Eye (tissue), 1 donor: ENCODE measurements around the gene YBX3.
A peak's percentile ranks its signal among the peaks of the same experiment; 100 is the strongest.

Experiments used
- DNase-seq: peaks from one replicate; pipeline ENCODE4 v3.0.0-alpha.2; 2015

The YBX3 gene

DNA sequence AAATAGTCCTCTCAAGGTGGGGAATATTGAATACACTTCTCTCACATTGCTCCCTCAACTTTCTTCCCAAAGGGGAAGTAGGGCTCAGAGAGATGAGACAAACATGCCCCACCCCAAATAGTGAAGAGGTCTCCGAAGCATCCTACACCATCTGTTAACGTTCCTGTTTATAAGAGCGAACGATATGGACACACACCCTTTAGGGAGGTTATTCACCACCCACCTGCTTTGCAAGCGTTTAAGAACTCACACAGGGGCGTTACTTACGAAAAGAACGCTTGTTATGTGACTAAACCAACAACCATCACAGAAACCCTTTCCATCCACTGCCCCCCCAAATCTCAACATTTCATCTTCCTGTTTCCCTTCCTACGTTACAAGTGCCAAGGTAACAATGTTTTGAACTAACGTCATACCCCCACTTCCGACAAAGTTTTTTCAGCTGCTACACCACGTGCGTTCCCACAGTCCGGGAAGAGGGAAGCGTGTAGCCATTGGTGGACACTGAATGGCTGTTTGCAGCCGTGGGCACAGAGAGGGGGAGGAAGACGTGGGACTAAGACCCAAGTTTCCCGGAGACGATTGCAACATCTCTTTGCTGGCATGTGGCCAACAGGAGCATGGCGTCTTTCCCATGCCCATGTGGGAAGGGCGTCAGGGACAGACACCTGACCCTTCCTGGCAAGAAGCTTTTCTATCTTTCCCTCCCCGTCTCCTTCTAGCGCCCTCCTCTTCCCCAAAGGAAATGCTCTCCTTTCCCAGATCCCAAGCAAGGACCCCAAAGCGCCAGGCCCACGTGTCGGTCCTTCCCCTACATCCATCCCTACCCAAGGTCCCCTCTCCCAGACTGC, 1.2 kb downstream of the YBX3 start:
- DNase-seq = peak; percentile 92

DNA sequence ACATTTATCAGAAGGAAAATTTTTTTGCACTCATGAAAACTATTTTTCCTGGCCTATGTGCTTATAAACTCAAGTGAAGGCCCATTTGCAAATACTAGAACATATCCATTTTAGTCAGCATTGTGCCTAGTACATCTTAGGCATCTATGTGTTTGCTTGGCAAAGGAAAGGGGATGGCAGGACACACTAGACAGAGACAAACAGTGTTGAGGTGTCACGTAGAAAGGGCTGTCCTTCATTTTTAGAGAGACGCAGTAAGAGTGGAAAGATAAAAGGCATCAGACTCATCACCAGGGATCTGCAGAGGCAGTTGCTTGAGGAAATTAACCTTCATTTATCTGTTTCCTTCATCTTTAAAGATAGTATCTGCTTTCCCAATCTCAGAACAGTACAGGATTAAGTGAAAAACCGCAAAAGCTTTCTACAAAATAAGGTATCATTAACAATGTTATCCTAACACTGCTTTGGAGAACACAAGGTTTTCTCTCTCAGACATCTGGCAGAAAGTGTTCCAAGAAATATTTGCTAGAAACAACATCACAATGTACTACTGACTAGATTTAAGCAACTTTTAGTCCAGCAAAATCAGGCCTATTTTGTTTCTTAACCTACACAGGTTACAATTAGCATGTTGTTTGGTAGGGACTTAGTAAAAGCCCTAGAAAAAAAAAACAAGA, 2.0 kb downstream of the YBX3 start:
- DNase-seq = peak; percentile 21

- no peak for DNase-seq
Measured at GRCh38 chr12:10719482-10719881, 3.6 kb downstream of the YBX3 start.

GRCh38 chr12:10718279-10718821, 4.8 kb downstream of the YBX3 start:
- DNase-seq = peak; percentile 21

- peak; percentile 8 for DNase-seq
Measured at GRCh38 chr12:10717410-10717809, 5.7 kb downstream of the YBX3 start.

DNA sequence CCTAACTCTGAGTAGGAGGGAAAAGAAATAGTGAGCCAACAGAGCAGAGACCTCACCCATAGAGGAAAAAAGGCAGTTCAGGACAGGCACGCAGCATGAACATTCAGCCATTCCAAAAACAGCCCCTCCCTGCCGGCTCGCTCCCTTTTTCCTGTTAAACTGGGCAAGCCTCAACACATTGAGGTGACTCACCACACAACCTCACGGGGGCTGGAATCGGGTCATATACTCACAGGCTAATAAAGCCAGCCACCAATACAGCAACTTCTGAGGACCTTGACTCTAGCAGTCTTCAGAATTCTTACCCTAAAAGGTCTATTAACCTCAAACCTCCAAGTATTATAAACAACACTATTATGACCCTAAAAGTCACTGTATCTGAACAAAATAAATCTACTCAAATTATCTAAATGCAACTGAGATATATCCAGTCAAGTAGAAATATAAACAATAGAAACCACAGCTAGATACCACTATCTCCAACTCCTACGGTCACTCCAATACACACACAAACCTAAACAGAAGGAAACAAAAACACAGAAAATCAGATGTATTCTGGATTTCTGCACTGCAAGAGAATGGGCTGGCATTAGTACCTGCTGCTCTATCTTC, 6.3 kb downstream of the YBX3 start:
- DNase-seq = peak; percentile 61

DNA sequence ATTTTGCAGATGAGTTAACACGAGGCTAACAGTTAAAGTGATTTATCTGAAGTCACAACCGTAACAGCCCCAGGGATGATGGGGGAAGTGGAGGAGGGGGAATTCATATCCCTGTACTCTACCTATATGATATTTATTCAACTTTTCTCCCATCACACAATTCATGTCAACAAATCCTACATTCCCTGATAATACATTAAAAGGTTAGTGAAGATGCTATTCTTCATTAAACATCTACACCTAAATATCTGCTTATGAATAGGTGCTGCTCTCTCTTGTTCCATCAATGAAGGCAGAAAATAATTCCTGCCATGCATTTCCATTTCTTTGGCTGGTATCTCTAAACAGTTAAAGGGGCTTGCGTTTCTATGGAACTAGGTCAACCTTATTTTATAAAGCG, 6.8 kb downstream of the YBX3 start:
- no peak for DNase-seq

DNA sequence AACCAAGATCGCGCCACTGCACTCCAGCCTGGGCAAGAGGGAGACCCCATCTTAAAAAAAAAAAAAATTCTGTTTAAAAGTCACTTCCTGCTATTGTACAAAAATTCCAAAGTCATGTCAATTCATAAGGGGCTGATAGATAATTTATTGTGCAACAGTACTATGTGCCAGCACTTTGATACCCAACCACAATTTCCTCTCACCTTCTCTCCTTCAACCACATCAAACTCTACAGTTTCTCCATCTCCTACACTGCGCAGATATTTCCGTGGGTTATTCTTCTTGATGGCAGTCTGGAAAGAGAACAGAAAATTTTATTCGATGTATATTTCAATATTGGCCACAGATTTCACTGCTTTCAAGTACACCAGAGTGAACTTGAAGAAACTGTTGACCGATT, 7.6 kb downstream of the YBX3 start:
- DNase-seq = no peak

DNA sequence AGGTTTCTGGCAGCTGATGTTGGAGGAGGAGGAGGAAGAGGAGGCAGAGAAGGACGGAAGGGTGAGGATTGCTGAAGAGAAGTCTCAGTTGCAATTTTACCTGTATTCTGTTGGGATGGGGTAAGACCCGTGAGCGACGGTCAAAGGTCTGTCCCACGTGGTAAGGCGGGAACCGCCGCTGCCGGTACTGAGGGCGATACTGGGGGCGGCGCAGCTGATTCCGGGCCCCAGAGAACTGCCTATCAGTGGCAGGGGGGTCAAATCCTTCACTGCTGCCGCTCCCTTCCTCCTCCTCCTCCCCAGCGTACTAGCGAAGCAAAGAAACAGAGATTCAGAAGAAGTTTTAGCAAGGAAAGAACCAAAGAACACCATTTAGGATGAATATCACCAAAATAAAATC, 13.3 kb downstream of the YBX3 start:
- DNase-seq = no peak

GRCh38 chr12:10708862-10709261, 14.3 kb downstream of the YBX3 start:
- DNase-seq = no peak

- DNase-seq = no peak
Measured at GRCh38 chr12:10705655-10706054, 17.5 kb downstream of the YBX3 start.

DNA sequence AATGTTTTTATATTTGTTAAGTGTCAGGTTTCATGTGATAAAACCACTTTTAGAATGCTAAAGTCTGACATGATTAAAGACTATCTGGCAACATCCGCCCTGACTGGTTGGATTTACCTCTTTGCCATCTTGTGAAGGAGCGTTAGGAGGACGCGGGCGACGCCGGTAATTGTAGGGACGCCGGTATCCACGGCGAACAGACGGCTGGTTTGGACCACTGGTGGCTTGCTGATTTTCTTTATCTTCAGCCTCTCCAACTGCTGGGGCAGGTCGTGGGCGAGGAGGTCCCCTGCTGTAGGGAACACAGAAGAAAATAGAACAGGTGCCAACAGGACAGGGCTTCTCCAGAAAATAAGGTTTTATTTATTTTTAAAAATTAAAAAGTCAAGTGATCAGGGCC, 21.3 kb downstream of the YBX3 start:
- no peak for DNase-seq

GRCh38 chr12:10701131-10701681, 21.9 kb downstream of the YBX3 start:
- DNase-seq = no peak

DNA sequence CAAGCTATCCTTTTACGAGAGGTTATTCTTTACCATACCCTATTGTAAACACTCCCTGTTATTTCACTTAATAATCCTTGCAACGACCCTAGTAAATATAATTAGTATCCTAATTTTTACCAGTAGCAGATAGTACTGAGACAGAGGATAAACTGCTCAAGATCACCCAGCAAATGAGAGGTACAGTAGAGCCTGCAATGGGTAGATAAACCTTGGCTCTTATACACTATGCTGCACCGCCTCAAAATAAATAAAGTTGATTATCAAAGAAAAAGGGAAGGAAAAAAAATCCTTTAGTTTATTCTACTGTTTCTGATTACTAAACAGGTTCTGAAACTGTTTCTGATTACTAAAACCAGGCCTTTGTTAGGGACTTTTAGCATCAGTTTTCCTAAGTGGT, 22.5 kb downstream of the YBX3 start:
- no peak for DNase-seq

- no peak for DNase-seq
Measured at GRCh38 chr12:10697862-10698261, 25.3 kb downstream of the YBX3 start.

- no peak for DNase-seq
Measured at GRCh38 chr12:10697156-10697555, 26.0 kb downstream of the YBX3 start.

DNA sequence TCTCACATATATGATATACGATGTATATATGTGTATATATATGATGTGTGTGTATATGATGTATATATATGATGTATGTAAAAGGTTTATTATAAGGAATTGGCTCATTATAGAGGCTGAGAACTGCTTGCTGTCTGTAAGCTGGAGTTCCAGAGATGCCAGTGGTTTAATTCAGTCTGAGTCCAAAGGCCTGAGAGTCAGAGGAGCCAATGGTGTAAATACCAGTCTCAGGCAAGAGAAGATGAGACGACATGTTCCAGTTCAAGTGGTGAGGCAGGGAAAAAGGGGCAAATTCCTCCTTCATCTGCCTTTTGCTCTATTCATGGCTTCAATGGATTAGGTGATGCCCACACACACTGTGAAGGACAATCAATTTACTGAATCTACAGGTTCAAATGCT, 32.2 kb downstream of the YBX3 start:
- DNase-seq = no peak

- DNase-seq = no peak
Measured at GRCh38 chr12:10689146-10689545, 34.0 kb downstream of the YBX3 start.

DNA sequence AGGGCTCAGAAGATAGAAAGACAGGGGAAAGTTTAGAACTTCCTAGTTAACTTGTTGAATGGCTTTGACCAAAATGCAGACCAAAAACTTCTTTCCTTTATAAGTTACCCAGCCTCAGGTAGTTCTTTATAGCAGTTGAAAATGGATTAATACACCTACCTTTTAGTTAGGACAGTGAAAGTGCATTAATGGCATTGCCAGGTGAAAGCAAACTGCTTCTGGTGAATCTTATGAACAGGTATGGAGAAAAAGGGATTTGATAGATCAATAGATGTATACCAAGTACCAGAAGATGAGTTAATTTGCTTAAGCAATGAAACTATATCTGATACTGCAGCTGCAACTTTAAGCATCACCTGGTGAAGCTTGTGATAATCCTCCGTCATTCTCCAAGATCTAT, 35.1 kb downstream of the YBX3 start:
- DNase-seq = no peak

DNA sequence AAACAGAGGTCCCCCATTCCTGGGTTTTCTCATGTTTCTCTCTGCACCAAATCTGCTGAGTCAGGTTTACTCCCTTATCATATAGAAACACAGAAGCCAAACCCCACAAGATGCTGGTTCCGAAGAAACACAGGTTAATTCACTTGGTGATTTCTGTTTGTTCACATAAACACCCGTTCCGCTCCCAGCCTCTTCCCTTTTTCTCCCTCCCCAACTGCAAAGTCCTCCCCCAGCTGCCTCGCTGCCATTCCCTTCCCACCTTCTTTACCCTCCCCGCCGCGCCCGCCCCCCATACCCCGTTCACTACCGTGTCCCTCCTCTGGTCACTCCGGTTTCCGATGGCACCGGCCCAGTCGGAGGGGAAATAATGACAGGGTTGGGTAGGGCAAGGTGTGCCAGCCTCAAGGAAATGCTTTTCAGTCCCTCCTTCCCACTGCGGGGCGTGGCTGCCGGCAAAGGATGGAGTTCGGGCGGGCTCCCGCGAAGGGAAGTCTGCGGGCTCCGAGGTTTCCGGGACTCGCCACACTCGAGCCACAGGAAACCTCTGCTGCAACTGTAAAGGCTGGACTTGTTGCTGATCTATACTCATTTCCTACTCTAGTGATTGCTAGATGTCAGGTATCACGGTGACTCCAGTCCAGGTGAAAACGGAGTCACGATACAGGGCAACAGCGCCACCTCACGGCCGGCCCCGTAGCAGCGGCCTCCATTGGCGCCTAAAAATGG, 49.3 kb downstream of the YBX3 start, which contains the start of gene STYK1:
Gene STYK1, minus strand, starts transcription at position 394 of the 726 bp plus-strand sequence. CDS start 39,434 bp downstream, outside the sequence.
- peak; percentile 70 for DNase-seq

GRCh38 chr12:10672231-10672868, 50.8 kb downstream of the YBX3 start:
- no peak for DNase-seq

DNA sequence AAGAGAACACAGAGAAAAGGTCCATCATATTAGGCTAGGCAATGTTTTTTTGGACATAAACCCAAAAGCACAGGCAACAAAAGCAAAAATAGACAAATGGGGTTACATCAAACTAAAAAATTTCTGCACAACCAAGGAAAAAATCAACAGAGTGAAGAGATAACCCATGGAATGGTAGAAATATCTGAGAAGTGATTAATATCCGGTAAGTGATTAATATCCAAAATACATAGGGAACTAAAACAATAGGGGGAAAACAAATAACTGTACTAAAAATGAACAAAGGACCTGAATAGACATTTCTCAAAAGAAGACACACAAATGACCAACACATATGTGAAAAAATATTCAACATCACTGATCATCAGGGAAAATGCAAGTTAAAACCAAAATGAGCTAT, 53.6 kb downstream of the YBX3 start:
- DNase-seq = no peak
